T-helper 1 cell treated with Interleukin-12 subunit alpha and Interleukin-12 subunit beta and Interleukin-4 antibody, amounts not matched to agents 30 ng/mL and 1 ng/mL, for 36 hours (primary cell): Measurements from ENCODE around the gene GXYLT1. TPM values are rescaled to one million over a fixed set of nuclear protein-coding genes. Genes with fewer than 3 reads are reported as not detected.
"Not testable (repeated sequence)": the region's sequence is repeated elsewhere in the genome, so short reads cannot be mapped to it uniquely, and the experiment has no call there.

Source experiments
- intact Hi-C: fragments of 100-400 bp; cut with micrococcal nuclease; formaldehyde crosslinking; loops from one replicate; pipeline ENCODE4 v1.15.1; 2024
- total RNA-seq: library from RNA; stranded (reverse); gene quantifications from 2 replicates; pipeline ENCODE4 v1.2.3, GENCODE V29; 2022

The GXYLT1 gene
- total RNA-seq, 1 donor from 2014 or later: 9.9 TPM

DNA sequence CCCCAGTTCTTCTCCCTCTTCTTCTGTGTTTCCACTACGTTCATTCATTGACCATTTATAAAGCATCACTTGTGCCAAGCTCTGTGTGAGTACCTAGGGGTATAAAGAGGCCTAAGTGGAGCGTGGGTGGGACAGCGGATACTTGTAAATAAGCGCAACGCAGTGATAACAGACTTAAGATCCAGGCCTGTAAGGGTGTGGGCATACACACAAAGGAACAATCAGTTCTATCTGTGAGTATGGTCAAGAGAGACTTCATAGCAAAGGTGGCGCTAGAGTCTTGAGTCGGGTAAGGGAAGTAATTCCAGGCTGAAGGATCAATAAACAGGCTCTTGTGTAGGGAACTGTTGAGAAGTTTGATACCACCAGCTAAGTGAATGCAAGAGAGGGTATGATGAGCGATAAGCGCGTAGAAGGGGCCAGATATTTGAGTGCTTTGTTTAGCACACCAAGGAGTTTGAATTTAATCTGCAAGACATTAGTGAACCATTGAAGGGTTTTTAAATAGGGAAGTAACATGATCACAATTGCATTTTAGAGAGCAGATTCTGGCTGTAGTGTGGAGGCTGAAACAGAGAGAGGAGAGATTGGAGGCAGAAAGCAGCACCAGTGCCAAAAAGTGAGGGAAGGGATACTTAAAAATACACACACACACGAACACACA is 1.0 kb upstream of the GXYLT1 start:
- intact Hi-C loops: loop anchor here (1.0 kb wide), 2 partner anchors 11 to 181 kb away; partner anchors contain the start of genes PPHLN1 and ZCRB1

DNA sequence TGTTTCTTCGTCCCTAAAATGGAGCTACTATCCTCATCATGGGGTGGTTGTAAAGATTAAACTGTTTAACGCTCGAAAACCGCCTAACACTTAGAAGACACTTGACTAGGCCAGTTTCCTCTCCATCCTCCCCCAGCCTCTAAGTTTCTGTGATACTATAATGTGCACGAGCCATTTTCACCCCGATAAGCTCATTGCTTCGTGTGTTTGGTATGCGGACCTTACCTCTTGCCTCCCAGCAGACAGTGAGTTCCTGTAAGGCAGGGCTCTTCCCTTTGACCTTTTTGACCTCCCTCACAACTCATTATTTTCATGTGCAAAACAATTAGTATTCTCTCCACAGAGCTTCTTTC is 499 bp upstream of the GXYLT1 start:
- intact Hi-C loops: loop anchor here (1.0 kb wide), 2 partner anchors 11 to 181 kb away; partner anchors contain the start of genes PPHLN1 and ZCRB1

DNA sequence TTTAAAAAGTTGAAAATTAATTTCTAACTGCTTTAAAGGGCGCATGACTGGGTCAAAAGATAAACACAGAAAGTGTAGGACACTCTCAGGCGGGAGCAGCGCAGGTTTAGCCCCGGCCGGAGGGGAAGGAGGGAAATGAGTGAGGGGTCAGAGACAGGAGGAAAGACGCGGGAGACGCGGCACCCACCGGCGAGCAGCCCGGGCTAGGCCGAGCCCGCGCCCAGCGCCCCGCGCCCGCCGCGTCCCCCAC is 591 bp downstream of the GXYLT1 start:
- intact Hi-C loops: loop anchor here (1.0 to 5.0 kb wide), 3 partner anchors 46 to 228 kb away; partner anchors contain the start of gene YAF2

DNA sequence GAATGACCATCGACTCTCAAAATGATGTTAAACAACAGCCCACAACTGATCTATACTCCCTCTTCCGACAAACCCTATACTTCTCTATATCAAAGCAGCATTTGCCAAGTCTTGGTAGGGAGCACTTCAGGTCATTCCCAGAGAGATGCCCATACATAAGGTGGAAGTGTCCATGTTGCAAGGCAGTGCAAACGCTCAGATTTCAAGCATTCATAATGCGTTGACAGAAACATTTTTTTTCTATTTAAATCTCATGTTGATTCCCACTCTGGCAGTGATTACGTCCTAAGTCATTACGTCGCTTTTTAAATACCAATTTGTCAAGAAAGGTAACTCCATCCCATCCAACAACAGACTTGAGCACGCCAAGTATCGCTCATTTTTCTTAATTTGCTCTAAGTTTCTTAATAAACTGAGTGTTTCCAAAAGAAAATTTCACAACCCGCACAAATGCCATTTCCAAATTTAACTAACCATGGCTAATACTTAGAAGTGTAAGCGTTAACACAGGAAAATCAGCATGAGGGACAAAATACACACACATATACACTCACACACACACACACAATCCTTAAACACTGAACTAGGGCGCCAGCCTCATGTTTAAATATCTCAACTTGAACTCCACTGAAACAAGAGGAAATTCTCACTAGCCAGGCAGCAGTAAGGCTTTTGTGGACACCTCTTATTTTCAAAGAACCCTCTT is 1.1 kb downstream of the GXYLT1 start:
- intact Hi-C loops: loop anchor here (1.0 to 5.0 kb wide), 3 partner anchors 45 to 229 kb away; partner anchors contain the start of gene YAF2

DNA sequence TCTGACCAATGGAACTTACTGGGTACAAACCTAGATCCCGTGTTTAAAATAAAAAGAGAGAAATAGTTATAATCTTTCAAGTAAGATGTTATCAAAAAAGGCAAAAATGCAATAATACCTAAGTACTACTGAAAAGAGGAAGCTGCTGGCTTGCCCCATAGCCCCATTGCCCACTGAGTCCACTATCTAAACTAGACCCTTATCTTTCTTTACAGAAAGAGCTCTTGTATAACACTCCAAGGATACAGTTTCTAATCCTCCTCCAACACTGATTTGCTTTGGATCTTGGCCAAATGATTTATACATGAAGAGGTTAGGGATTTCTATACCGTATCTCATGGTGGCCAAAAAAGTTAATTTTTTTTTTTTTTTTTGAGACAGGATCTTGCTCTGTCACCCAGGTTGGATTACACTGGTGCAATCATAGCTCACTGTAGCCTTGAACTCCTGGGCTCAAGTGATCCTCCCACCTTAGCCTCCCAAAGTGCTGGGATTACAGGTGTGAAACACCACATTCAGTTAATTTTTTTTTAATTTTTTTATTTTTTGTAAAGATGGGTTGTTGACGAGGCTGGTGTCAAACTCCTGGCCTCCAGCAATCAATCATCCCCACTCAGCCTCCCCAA is 2.6 kb downstream of the GXYLT1 start:
- intact Hi-C loops: loop anchor here (5.0 kb wide), 1 partner anchor 230 kb away; no protein-coding TSS in a partner anchor

DNA sequence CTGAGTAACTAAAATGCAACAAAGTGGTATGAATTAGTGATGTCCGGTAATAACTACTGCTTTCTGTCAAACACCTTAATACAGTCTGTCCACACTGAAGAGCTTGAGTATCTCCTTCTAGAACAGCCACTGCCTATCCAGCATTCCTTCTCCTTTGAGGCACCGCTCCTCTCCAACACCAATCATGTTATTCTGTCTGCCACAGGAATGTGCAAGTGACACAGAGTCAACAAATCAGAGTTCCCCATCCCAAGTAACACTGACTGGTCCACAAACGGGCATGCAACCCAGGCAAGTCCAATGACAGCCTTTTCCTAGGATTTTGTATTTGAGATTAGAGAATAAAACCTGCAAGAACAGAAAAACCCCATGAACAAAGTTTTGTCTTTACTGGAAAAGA is 3.8 kb downstream of the GXYLT1 start:
- intact Hi-C loops: loop anchor here (5.0 kb wide), 1 partner anchor 231 kb away; no protein-coding TSS in a partner anchor

DNA sequence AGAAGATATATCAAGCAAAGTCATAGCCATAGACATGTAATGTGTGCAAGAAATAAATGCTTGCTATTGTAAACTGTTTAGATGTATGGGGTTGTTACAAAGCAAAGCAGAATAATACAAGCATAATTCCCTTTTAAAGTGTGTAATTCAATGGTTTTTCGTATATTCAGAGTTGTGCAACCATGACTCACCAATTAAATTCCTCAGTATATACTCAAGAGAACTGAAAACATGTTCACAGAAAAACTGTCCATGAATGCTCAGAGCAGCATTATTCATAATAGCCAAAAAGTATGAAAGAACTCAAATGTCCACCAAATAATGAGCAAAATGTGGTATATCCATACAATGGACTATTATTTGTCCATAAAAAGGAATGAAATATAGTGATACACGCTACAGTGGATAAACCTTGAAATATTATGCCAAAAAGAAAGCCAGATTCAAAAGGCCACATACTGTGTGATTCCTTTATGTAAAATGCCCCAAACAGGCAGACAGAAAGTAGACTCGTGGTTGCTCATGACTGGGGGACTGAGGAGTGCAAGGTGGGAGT is 9.3 kb downstream of the GXYLT1 start:
- intact Hi-C loops: no loop called here

DNA sequence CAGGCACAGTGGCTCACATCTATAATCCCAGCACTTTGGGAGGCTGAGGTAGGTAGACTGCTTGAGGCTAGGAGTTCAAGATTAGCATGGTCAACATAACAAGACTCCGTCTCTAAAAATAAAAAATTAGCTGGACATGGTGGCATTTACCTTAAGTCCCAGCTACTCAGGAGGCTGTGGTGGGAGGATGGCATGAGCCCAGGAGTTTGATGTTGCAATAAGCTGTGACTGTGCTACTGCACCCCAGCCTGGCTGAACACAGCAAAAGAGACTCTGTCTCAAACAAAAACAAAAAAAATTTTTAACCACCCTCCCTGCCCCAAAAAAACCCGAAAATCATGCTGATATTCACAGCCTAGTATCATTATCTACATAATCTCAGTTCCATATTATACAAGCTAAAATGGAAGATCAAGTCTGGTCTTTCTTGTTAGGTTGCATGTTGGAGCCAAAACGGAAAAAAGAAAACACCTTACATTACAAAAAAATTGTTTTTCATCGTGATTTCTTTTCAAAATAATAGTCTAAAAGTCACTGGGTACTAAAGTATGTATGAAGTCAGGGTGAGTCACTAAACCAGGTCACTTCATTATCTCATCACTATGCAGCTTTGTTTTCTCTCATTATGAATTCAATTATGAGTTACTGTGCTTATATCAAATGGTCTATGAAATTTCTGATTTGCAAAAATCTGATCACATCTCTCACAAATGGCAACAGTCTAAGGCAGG is 13.8 kb downstream of the GXYLT1 start:
- intact Hi-C loops: no loop called here

DNA sequence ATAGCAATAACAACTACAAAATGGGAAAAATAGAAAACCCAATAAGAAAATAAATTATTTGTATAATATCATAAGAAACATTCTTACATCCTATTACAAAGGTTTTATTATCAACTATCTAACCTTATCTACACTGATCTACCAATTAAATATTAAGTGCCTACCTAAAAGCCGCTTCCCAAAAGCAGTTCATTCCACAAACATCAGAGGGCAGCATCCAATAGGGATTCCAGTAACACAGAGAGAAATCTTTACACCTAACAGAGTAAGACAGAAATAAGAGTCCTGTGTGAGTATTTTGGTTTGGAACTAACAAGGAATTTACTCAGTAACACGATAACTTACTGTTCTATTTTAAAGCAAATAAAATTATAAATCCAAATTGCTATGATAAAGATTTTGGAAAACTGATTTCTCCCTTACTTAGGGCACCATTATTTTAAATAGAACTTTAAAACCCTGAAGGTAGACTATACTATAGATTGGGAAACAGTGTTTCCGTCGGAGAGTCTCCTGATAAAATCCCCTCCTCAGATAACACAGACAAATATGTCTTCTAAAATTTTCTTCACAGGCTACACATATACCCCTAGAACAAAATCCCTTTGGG is 15.0 kb downstream of the GXYLT1 start:
- intact Hi-C loops: loop anchor here (1.0 kb wide), 2 partner anchors 203 to 243 kb away; no protein-coding TSS in a partner anchor

DNA sequence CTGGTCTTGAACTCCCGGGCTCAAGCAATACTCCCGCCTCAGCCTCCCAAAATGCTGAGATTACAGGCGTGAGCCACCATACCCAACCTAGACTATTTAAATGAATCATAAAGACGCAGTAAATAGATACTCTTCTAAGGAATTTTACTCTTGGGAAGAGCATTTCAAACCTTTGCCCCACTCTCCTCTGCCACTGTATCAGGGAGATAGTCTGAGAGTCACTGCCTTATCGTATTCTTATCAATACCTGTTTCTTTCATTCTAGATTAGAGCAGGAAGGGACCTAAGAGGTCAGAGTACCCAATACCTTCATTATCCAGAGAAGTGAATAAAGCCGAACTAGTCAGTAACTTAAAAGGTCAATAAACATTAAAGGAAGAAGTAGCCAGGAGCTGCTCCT is 15.8 kb downstream of the GXYLT1 start:
- intact Hi-C loops: loop anchor here (1.0 kb wide), 2 partner anchors 203 to 243 kb away; no protein-coding TSS in a partner anchor

DNA sequence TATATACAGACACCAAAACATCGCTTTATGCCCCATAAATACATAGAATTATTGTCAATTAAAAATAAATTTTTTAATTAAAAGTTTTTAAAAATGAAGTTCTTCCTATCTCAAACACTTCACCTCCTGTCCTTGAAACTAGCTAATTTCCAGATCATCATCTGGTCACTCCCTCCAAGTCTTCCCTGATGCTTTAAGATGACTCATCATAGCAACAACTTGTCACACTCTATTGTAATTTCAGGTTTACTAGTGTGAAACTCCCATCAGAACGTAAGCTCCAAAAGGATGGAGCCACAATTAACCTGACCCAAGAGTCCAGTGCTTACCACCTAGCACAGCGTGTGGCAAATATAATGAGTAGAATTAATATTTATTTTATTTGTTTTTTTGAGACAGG is 16.3 kb downstream of the GXYLT1 start:
- intact Hi-C loops: no loop called here

DNA sequence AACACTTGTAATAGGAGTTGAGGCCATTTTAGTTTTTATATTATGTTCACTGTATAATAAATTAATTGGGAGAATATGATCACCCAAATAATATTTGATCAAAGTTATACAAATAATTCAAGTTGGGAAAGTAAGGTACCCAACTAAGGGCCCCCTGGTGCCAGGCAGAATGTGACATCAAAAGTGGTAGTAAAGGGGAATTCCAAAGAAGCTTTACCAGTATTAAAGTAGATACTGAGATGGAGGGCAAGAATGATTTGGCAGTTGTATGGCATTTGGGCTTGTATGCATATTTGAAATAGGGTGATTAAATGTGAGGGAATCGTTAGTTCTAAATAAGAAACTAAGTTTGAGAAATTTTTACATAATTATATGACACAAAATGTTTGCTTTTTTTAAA is 17.7 kb downstream of the GXYLT1 start:
- intact Hi-C loops: no loop called here

DNA sequence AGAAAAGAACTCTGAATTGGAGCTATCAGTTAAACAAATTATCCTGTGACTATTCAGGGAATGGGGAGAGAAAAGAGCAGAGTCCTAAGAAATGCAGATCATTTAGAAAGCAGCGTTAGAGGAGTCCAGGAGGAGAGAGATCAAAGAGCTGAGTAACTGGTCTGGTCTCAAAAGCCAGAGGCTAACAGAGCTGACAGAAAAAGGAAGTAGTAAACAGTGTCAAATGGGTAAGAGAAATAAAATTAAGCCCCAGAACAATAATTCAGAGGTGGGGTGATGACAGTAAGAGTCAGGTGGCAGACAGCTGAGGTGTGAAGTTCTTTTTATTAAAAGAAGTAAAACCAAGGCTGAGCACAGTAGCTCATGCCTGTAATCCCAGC is 19.3 kb downstream of the GXYLT1 start:
- intact Hi-C loops: no loop called here

DNA sequence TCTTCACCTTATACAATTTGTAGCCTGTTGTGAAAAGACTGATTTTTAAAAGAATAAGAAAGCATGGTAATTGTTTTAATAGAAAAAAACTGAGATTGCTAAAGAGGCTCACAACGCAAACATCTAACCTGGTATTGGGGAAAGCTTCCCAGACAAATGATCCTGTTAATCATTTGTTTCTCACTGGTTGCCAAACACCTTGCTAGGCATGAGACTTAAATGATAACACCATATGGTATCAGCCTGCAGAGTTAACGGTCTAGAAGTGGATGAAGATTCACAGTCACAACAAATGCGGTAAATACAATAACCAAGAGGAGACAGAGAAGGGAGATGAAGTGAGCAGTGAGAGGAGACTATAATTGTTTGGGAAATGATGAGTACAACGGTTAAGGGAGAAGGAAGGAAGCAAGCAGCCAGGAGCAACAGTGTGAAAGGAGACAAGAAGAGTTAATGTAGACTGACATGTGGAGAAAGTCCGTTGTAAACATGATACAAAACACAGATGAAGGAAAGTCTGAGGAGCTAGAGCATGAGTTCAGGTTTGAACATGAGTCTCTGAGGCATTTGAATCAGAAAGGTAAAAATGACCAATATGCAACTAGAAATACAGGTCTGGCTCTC is 19.8 kb downstream of the GXYLT1 start:
- intact Hi-C loops: no loop called here

DNA sequence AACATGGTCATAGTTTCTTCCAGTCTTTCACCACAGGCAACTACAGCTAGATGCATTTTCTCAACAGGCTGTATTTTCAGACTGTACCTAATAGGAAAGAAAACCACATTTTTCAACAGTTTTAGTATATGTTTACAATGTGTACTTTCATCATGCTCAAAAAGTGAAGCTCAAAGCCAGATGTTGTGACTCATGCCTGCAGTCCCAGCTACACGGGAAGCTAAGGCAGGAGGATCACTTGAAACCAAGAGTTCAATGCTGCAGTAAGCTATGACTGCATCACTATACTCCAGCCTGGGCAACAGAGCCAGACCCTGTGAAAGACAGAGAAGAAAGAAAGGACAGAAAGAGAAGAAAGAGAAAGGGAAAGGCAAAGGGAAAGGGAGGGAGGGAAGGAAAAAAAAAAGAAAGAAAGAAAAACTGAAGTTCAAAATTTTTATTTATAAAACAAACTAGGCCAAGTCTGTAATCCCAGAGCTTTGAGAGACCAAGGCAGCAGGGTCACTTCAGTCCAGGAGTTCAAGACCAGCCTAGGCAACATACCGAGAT is 25.5 kb downstream of the GXYLT1 start:
- intact Hi-C loops: no loop called here

DNA sequence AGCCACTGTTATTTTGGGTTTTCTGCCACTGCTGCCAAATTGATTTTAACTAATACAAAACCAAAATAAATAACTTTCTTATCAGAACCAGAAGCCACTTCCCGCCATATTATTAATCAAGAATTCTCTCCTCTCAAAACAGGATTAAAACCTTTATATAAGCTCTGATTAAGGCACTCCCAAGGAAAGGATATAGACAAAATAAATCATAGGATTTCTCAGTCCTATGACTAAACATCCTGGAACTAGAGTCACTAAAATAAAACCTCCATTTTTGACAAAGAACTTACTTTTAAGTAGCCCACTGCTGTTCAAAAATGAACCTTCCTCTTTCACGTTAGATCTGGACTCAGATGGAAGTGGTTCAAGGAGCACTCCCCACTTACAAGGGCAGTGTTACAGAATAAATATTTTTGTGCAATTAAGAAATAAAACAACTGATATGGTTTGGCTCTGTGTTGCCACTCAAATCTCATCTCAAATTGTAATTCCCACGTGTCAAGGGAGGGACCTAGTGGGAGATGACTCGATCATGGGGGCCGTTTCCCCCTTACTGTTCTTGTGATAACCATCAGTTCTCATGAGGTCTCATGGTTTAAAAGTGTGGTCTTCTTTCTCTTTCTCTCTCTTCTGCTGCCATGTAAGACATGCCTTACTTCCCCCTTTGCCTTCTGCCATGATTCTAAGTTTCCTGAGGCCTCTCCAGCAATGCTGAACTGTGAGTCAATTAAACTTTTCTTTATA is 26.4 kb downstream of the GXYLT1 start:
- intact Hi-C loops: no loop called here

DNA sequence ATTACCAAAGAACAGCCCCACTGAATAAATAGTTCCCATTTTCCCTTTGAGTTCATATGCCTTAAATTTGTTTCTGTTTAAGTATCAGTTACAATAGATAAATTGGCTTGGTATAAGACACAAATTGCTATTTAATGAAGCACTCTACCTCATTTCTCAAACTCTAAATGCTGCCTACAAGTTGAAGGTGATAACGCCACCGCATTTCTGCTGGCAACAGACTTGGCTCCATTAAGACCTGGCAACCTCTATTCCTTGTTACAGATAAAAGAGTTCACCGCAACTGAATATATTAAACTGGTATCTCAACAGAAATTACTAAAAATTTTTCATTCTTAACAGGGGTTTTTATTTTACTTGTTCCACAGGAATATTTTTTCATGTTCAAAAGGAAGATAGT is 35.6 kb downstream of the GXYLT1 start:
- intact Hi-C loops: no loop called here

DNA sequence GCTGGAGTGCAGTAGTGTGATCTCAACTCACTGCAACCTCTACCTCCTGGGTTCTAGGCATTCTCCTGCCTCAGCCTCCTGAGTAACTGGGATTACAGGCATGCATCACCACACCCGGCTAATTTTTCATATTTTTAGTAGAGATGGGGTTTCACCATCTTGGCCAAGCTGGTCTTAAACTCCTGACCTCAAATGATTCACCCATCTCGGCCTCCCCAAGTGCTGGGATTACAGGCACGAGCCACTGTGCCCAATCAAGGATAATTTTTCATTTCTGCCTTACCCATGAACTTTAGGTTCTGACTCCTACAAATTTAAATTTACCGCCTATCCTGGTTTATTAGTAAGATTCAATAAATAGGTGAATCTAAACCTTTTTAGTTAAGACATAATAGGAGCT is 37.9 kb downstream of the GXYLT1 start:
- intact Hi-C loops: not testable (repeated sequence)

DNA sequence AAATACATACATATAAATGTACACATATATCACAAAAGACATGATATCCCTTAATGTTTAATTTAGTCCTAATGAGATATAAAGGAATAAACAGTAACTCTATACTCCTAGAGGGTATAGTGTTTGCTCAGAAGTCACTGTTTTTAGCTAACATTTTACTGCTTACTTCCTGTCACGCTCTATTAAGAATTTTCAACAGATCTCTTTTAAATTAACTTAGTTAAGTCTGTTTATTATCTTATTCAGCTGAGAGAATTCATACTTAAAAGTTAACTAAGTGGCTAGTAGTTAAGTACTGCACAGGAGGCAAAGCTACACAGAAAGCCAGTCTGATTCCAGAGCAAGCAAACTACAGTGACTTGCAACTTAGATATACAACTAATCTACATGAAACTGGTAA is 39.9 kb downstream of the GXYLT1 start:
- intact Hi-C loops: no loop called here

DNA sequence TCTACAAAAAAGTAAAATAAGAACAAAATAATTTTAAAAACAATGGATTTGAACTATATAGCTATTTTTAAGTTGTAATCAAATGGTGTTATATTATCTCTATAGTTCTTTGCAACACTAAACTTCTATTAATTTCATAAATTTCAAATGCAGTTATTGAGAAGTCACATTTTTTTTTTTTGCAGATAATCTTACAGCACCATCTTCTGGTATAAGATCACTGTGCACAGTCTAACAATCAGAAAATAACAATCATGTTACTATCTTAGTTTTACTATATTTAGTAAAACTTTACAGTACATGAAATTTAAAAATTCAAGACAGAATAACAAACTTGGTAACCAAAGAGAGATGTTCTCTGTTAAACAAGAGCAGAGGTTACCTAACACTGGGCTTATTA is 40.6 kb downstream of the GXYLT1 start:
- intact Hi-C loops: no loop called here
